NT2/D1 (cell line): ENCODE measurements around the gene KDM4B.

Experiments used
- SUZ12 ChIP-seq: IDR thresholded peaks from 2 replicates; pipeline ENCODE4 v1.6.1; 2011; ENCODE audit not compliant: insufficient read length, insufficient read depth; ENCODE audit errors: extremely low read depth
- YY1 ChIP-seq: IDR thresholded peaks from 2 replicates; pipeline ENCODE4 v1.6.1; 2011; ENCODE audit not compliant: insufficient read length, insufficient read depth
- ZNF274 ChIP-seq: IDR thresholded peaks from 2 replicates; pipeline ENCODE4 v1.6.1; 2011; ENCODE audit warnings: mild to moderate bottlenecking, low read depth, low read length

- no peak for TF ChIP-seq YY1
- TF ChIP-seq ZNF274, result no peak
- no peak for TF ChIP-seq SUZ12
Observed at GRCh38 chr19:5193192-5193591, 224.3 kb downstream of the KDM4B start.
